Left cardiac atrium (tissue), 4 donors: ENCODE measurements around the gene A2M. TPM values are rescaled to one million over a fixed set of nuclear protein-coding genes. Genes with fewer than 3 reads are reported as not detected.

Source experiments
- ATAC-seq, 2 donors: fragments of 200-7000 bp; cut with Tn5 transposase; one replicate each; pipeline ENCODE4 v1.9.1; 2020; ENCODE audit warnings: mild to moderate bottlenecking in 2 of 2, moderate library complexity in 2 of 2
- DNase-seq: peaks from one replicate; pipeline ENCODE4 v3.0.0-alpha.2; 2020
- intact Hi-C, 2 donors: fragments of 100-400 bp; cut with DNase I; formaldehyde crosslinking; loops; one replicate each; pipeline versions ENCODE4 v1.14.1 to v1.15.1; 2022 to 2023
- total RNA-seq, 2 donors: library from RNA; stranded (reverse); fragmentation: NEBNext Ultra II Directional; extraction: Animal tissue kit (Norgen Biotek cat#: 25700); gene quantifications; one replicate each; pipeline ENCODE4 v1.2.1, GENCODE V29; 2021
- donor health status: DM: no; HTN: yes; CAD: no.
- donor health status: DM: no; HTN: yes; CAD: no; lungs with severe emphysema.
- donor health status: DM: yes; HTN: yes; CAD: no.
- donor health status: Dilated cardiomyopathy.

Gene A2M
- total RNA-seq, 2 donors from 2014 or later, result 634 to 687 TPM

DNA sequence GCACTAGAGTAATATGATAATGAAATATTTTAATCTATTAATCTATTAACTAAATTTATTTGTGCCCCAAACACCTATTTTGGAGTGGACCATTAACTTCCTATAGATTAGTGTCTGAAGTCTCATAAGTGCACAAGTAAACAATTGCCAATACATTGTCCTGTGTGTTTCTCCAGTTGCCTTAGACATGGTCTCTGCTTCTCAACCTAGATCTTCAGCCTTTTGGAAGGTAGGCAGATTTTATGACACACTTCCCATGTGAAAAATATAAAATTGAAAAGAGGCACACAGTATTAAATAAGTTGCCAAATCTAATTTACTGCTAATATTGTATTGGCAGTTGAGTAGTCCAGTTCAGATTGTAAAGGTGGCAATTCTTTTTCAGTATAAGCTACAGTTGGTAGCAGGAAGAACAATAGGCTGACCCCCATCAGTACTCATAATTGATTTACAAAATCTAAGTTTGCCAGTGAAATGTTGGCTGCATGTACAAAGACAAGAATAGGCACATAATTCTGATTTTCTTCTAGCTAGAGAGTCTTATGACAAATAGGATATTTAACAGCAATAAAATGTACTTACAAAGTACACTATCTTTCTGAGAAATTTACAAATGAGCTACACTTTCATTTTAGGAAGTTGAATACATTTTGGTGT is 10.8 kb downstream of the A2M start:
- intact Hi-C loops, result no loop called here
- DNase-seq (no peak), ATAC-seq (no peak)

DNA sequence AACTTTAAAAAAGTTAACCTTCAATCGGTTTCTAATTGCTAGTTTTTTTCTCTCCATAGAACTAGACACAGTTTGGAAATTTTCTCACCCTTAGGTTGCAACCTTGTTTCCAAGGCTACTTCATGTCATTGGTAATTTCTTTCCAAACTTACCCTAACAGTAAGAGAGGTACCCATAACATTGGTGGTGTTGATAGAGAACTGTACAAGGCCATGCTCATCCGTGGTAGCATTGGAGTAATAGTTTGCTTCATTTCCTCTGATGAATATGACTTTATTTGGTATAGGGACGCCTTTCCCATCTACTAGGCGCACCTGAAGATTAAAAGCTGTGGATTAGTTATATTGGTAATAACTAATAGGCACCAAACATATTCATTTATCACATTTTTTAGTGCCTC is 11.6 kb downstream of the A2M start:
- intact Hi-C loops, result no loop called here
- no peak for DNase-seq
- no peak for ATAC-seq

DNA sequence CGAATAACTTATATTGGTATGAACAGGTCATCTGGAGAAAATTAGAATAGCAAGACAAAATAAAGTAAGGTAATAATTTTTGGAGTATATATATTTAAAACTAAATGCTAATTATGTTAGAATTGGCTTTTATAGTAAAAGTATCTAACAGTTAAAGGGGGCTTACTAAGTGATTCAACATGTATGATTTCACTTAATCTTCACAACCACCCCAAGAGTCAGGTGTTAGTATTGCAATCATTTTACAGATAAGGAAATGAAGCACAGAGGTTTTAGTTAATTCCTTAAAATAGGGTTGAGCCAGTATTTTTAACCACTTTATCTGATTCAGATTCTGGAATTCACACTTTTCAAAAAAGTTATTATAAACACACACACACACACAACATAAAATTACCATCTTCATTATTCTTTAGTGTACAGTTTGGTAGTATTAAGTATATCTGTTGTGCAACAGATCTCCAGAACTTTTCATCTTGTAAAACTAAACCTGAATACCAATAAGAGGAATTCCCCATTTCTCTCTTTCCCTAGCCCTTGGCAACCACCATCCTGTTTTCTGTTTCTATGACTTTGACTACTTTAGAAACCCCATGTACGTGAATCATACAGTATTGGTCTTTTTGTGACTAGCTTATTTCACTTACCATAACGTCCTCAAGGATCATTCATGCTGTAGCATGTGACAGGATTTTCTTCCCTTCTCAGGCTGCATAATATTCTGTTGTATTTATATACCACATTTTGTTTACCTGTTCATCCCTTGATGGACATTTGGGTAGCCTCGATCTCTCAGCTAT is 12.5 kb downstream of the A2M start:
- intact Hi-C loops, result no loop called here
- no peak for DNase-seq
- no peak for ATAC-seq

DNA sequence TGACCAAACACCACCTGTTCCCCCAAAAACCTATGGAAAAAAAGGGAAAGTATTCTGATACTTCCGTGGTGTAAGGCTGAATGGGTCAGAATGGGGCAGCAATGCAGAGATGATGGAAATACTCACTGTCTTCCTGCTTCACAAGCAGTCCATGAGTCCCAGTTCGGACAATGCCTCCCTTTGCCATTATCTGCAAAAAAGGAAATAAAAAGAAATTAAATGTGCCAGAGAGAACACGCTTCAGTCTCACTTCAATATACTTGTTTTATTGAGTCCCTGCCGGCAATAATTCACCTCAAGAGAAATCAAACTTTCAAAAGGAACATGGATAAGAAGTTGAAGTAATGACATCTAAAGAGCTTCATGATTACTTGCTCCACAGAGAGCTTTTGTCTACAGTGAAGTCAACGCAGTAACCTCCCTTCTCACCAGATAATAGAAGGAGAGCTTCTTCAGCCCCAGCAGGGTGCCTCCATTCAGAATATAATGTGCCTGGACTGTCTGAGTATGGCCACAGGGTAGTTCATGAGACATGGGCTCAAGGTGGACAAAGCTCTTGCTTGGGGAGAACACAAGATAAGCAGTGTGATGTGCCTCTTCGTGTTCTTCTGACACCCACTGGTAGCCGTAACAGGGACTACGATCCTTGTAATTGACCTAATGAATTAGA is 14.6 kb downstream of the A2M start:
- DNase-seq (no peak), ATAC-seq (no peak)
- intact Hi-C loops, result no loop called here

DNA sequence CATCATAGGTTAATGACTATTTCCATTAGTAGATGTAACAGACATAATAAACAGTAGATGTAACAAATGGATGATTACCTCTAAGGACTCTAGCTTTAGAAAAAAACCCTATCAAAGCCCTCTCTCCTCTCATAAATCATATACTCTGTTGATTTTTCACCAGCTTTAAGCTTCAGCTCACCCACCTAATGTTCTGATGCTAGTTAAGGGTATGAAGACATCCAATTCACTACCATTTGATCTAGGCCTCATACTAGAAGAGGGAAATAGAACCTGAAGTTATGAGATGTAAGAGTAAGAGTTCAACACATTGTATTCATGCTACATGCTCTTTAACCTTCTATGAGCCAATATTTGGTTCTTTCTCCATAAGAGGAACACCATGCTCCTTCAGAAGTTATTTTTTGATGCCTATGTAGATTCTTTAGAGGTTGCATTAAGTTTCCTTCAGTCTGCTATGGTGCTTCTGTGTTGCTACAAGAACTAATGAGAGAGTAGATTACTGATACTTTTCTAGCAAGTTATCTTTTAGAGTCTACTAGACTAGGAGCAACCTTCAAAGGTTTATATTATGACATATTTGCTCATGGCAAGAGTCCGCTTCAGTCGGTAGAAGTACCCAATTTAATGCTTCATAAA is 16.0 kb downstream of the A2M start:
- no peak for DNase-seq
- ATAC-seq, result no peak

DNA sequence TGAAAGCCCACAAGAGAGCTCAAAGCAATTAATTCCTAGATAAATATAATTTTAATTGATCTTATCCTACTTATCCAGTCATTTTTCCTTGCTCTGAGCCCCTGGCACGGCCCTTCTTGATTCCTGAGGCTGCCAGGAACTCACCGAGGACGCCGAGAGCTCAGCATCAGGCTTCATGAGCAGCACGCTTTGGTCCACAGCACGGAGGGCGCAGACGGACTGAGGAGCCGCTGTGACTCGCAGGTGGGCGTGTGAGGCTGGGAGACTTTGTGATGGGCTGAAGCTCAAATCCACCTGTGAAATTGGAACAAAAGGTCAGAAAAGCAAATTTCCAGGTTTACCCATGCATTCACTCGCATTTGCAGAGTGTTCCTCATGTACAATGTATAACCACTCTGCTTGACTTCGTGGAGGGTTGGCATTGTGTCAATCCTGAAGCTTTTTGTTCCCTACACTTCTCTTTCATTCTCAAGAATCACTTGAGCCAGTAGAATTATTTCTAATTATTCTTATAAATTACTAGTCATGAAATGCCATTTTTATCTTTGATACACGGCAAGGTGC is 17.2 kb downstream of the A2M start:
- DNase-seq (no peak), ATAC-seq (no peak)
- intact Hi-C loops, result no loop called here

More for the DNA sequence above, 16.0 kb downstream of the A2M start:
- intact Hi-C loops, result no loop called here

DNA sequence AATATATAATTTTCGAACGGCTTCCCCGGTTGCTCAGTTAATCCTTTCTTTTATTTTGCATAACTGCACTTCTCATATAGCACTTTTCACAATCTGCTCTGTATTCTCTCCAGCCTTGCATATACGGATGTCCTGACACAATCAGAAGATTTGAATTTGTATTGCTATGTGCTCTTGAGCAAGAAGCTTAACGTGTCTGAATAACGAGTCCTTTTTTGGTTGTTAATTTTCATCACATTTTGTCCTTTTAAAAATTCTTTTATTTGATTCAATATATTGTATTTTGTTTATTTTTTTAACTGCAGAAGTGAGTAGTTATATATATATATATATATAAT is 17.6 kb downstream of the A2M start:
- intact Hi-C loops, result no loop called here
- no peak for ATAC-seq
- no peak for DNase-seq

DNA sequence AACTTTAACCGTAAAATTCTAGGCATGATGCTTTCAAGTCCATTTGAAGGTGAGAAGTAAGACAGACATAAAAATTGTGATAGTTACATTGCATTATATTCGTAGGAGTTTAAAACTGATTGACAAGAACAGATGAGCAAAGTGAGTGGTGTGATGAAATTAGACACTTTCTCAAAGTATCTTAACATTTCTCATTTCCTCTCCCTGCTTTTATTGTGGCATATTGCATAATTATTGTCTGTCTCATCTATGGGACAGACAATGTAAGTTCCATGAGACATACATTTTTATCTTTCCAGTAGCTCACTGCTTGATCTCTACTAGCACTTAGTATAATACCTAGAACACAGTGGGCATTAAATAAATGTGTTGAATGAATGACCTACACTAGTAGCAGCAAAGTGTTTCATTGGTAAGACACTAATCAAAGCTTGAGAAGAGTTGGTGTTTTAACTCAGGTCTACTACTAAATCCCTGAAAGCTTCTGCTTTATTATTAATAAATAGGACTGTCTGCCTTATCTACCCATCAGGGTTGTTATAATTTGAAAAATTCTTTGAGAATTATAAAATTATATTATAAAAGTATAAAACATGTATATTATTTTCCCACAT is 19.0 kb downstream of the A2M start:
- no peak for DNase-seq
- no peak for ATAC-seq
- intact Hi-C loops, result no loop called here

DNA sequence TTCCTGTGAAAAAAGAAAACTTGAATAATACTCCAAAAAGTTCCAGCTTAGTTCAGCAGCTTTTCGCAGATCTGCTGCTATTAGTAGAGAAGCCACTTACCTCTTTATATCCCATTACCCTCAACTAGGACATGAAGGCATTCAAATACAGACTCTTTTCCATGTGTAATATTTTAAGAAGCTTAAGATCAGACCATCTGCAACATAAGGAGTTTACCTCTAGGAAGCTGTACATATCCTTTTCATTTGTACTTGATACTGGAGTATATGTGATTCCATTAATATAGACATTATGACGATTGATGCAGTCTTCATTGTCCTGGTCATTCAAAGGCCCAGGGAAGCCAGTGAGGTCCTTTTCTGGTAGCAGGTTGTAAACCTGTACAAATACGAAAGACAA is 20.4 kb downstream of the A2M start:
- DNase-seq (no peak), ATAC-seq (no peak)
- intact Hi-C loops, result no loop called here

DNA sequence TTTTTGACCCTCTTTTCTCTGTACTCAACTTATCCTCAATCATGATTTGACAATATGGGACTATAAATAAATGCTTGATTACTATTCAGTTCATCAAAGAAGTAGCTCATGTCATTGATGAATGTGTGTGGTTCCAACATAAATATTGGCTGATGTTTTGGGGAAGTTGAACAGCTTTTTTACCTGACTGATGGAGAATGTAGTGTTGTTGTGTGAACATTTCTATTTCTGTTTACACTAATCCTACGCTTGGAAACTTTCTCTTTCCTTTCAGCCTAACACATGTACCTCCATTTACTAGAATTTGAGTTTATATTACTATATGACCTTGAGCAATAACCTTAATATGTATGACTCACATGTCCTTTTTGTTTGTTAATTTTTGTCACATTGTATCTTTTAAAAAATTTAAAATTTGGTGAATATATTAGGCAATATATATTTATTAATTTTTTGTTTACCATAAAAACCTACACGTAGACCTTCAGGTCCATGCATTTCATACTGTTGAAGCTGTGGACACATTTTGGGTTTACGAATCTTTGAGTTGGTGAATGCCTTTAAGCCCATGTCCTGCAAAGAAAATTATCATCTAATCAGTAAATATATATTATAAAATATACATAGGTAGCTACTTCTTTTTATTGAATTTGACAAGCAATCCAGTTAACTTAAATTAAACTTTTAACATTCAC is 21.1 kb downstream of the A2M start:
- no peak for DNase-seq
- intact Hi-C loops, result no loop called here
- ATAC-seq, result no peak

DNA sequence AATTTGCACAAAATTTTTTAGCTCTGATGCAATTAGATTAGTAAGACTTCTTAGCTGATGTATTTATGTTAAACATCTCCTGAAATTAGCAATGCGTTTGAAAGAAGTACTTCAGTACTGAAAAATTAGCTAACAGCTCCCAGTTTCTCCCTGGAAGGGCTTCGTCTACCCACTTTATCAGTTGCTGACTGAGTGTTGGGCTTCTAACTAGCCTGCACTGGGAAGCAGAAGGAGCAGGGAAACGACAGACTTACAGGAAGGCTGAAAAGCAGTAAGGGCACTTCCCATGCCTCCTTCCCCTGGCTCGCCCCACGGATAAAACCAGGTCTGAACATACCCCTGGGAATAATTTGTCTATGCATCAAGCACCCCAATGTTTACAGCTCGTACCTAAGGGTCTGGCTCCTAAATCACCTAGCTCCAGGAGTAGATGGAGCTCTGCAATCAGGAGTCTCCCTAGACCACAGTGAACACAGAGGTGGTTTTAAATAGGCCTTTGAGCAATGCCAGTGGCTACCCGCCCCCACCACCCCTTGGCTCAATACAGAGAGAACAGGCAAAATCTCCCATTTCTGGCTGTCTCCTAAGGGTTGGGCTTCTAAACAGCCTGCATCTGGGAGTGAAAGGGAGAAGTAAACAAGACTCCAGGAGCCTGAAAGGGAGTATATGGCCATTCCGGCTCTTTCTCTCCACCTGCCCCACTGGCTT is 23.7 kb downstream of the A2M start:
- intact Hi-C loops, result no loop called here
- DNase-seq (no peak), ATAC-seq (no peak)

DNA sequence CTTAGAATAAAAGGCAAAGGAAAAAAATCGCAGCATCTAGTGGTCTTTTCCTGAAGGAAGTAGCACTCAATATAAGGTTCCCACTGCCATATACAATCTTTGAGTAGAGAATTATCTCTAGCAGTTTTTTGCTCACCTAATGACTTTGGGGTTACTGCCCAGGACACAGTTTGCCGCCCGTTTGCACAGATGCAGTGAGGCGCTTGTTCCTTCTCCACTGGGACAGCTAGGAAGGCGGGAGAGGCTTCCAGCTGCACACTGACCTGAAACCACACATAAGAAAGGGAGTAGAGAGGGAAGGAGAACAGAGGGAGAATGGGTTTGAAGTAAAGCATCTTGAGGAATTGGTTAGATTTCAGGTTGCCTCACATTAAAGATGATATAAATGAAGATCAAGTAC is 25.5 kb downstream of the A2M start:
- intact Hi-C loops, result no loop called here
- ATAC-seq (no peak), DNase-seq (no peak)

DNA sequence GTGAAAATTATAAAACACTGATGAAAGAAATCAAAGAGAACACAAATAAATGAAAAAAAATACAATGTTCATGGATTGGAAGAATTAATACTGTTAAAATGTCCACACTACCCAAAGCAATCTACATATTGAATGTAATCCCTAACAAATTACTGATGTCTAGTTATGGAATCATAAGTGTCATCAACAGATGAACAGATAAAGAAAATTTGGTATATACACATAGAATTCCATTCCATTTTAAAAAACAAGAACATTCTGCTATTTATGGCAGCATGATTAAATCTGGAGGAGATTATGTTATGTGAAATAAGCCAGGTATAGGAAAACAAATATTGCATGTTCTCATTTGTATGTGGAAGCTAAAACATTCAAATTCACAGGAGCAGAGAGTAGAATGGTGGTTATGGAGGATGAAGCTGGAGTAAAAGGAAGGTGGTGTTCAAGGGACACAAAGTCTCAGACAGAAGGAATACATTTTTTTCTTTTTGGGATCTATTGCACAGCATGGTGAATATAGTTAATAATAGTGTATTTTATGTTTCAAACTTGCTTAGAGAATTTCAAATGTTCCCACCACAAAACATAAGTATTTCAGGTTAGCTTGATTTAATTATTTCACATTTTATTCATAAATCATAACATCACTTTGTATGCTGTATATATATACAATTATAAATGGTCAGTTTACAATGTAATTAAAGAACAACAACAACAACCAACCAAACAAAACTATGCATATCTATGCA is 28.5 kb downstream of the A2M start:
- DNase-seq (no peak), ATAC-seq (no peak)
- intact Hi-C loops, result no loop called here

DNA sequence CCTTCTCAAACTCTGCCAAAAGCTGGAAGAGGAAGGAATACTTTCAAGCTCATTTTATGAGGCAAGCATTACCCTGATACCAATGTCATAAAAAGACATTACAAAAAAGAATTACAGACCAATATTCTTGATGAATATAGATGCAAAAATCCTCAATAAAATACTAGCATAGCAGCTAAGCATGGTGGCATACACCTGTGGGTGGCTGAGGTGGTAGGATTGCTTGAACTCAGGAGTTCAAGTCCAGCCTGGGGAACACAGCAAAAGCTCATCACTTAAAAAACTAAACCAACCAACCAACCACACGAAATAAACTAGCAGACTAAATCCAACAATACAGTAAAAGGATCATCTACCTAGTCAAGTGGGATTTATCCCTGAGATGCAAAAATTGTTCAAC is 29.6 kb downstream of the A2M start:
- DNase-seq (no peak), ATAC-seq (no peak)
- intact Hi-C loops, result no loop called here

DNA sequence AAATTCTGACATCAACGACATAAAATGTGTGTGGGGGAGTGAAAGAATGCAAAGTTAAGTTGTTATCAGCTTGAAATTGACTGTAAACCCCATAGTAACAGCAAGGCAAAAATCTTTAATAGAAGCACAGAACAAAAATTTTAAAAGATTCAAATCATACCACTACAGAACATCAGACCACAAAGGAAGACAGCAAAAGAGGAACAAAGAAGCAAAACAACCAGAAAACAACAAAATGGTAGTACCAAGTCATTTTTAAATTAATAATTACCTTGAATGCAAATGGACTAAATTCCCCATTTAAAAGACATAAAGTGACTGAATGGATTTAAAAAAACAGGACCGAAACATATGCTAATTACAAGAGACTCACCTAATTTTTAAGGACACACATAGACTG is 31.3 kb downstream of the A2M start:
- intact Hi-C loops, result no loop called here
- DNase-seq (no peak), ATAC-seq (no peak)

DNA sequence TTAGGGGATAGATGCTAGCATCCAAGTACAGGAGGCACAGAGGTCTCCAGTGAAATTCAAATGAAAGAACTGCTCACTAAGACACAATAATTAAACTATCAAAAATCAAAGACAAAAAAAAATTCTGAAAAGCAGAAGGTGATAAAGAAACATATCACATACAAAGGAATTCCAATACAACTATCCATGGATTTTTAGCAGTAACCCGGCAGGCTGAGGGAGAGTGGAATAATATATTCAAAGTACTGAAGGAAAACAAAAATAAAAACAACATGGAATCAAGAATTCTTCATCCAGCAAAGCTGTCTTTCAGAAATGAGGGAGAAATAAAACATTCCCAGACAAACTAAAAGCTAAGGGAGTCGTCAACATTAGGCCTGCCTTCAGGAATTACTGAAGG is 31.9 kb downstream of the A2M start:
- no peak for DNase-seq
- intact Hi-C loops, result no loop called here
- ATAC-seq, result no peak

DNA sequence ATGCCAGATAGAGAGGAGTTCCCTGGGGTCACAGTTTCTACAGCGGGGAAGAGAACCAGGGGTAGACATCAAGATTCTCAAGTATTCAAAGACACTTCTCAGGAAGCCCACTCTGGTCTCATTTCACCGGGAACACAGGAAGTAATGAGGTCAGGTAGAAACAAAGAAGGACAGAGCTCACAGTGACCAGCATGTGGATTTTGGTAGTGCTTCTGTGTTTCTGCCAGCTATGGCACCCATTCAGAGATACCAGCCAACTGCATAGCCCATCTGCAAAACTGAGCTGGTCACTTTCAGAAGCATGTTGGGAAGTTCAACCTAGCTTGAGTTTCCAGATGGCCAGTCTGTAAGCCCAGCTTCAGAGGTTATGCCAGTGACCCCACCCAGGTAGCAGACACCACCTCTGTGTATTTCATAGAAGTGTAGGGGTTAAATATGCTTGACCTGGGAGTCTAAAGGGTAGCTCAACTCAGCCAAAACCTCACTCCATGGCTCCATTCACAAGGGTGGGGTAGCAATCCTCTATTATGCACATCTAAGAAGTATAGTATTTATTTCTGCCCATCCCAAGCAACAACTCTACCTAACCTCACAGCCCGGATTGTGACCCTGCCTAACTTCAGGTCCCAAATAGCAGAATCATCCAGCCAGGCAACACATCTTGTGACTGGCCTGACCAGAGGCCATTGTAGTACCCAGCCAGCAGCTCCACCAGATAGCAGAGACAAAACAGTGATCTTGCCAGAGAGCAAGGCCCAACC is 33.9 kb downstream of the A2M start:
- no peak for DNase-seq
- intact Hi-C loops, result no loop called here
- ATAC-seq, result no peak
